Mucosa of stomach (tissue), 1 donor: Measurements from ENCODE around the gene COPZ2.

ENCODE experiments used
- H3K27me3 ChIP-seq: one replicate; pipeline ENCODE4 v1.7.0; 2013; ENCODE audit warnings: mild to moderate bottlenecking, low read length; ENCODE audit not compliant: control insufficient read depth, insufficient read depth
- H3K36me3 ChIP-seq: one replicate; pipeline ENCODE4 v1.7.0; 2013; ENCODE audit warnings: low read length; ENCODE audit not compliant: control insufficient read depth, insufficient read depth
- H3K4me1 ChIP-seq: one replicate; pipeline ENCODE4 v1.7.0; 2013; ENCODE audit warnings: mild to moderate bottlenecking, low read length; ENCODE audit not compliant: control insufficient read depth, insufficient read depth
- H3K4me3 ChIP-seq: one replicate; pipeline ENCODE4 v1.7.0; 2013; ENCODE audit warnings: low read length
- H3K9ac ChIP-seq: one replicate; pipeline ENCODE4 v1.7.0; 2013; ENCODE audit warnings: mild to moderate bottlenecking, low read length, moderate library complexity
- H3K9me3 ChIP-seq: one replicate; pipeline ENCODE4 v1.7.0; 2013; ENCODE audit warnings: mild to moderate bottlenecking, low read length, moderate library complexity; ENCODE audit not compliant: control insufficient read depth
- donor health status: Pancreatic carcinoma.

COPZ2 gene

GRCh38 chr17:48066656-48067055, 29.1 kb upstream of the COPZ2 start:
- H3K36me3 ChIP-seq = no peaks in the 10 kb centered on the region

GRCh38 chr17:48066192-48066591, 28.6 kb upstream of the COPZ2 start:
- no peaks in the 10 kb centered on the region for H3K27me3 ChIP-seq
- H3K36me3 ChIP-seq = no peaks in the 10 kb centered on the region
- H3K9ac ChIP-seq = no peak overlapping the region
- H3K4me1 ChIP-seq = no peaks in the 10 kb centered on the region
- no peaks in the 10 kb centered on the region for H3K9me3 ChIP-seq
- no peak overlapping the region for H3K4me3 ChIP-seq

More at GRCh38 chr17:48066656-48067055, 29.1 kb upstream of the COPZ2 start:
- Histone ChIP-seq H3K27me3 (no peaks in the 10 kb centered on the region), H3K9me3 (no peaks in the 10 kb centered on the region), H3K4me1 (no peaks in the 10 kb centered on the region), H3K4me3 (no peak overlapping the region), H3K9ac (no peak overlapping the region)

GRCh38 chr17:48064638-48065037, 27.0 kb upstream of the COPZ2 start:
- no peaks in the 10 kb centered on the region for H3K27me3 ChIP-seq
- H3K9me3 ChIP-seq = no peaks in the 10 kb centered on the region
- H3K36me3 ChIP-seq = peaks cover 5% of the 10 kb centered on the region
- H3K4me3 ChIP-seq = no peak overlapping the region
- no peak overlapping the region for H3K9ac ChIP-seq
- H3K4me1 ChIP-seq = no peaks in the 10 kb centered on the region

GRCh38 chr17:48062273-48062672, 24.7 kb upstream of the COPZ2 start:
- no peaks in the 10 kb centered on the region for H3K4me1 ChIP-seq
- H3K9ac ChIP-seq = no peak overlapping the region
- peaks cover 27% of the 10 kb centered on the region for H3K36me3 ChIP-seq
- no peak overlapping the region for H3K4me3 ChIP-seq
- no peaks in the 10 kb centered on the region for H3K9me3 ChIP-seq
- H3K27me3 ChIP-seq = no peaks in the 10 kb centered on the region

GRCh38 chr17:48060249-48060648, 22.7 kb upstream of the COPZ2 start:
- no peaks in the 10 kb centered on the region for H3K9me3 ChIP-seq
- H3K4me1 ChIP-seq = peaks cover 8% of the 10 kb centered on the region
- no peaks in the 10 kb centered on the region for H3K27me3 ChIP-seq
- H3K4me3 ChIP-seq = no peak overlapping the region
- peaks cover 30% of the 10 kb centered on the region for H3K36me3 ChIP-seq
- no peak overlapping the region for H3K9ac ChIP-seq

GRCh38 chr17:48059125-48059668, 21.6 kb upstream of the COPZ2 start:
- Histone ChIP-seq H3K9me3 (no peaks in the 10 kb centered on the region), H3K9ac (no peak overlapping the region), H3K27me3 (no peaks in the 10 kb centered on the region), H3K4me3 (no peak overlapping the region), H3K36me3 (peaks cover 30% of the 10 kb centered on the region), H3K4me1 (peaks cover 14% of the 10 kb centered on the region)

GRCh38 chr17:48058393-48059124, 21.0 kb upstream of the COPZ2 start:
- Histone ChIP-seq H3K4me1 (peaks cover 20% of the 10 kb centered on the region), H3K9me3 (no peaks in the 10 kb centered on the region), H3K4me3 (no peak overlapping the region), H3K27me3 (no peaks in the 10 kb centered on the region), H3K9ac (no peak overlapping the region), H3K36me3 (peaks cover 35% of the 10 kb centered on the region)

- Histone ChIP-seq H3K27me3 (no peaks in the 10 kb centered on the region), H3K9me3 (no peaks in the 10 kb centered on the region), H3K4me3 (no peak overlapping the region), H3K4me1 (peaks cover 29% of the 10 kb centered on the region), H3K9ac (no peak overlapping the region), H3K36me3 (peaks cover 37% of the 10 kb centered on the region)
These were observed 20.0 kb upstream of the COPZ2 start for GRCh38 chr17:48057626-48058025.

- peaks cover 37% of the 10 kb centered on the region for H3K4me1 ChIP-seq
- peaks cover 37% of the 10 kb centered on the region for H3K36me3 ChIP-seq
- H3K27me3 ChIP-seq = no peaks in the 10 kb centered on the region
- H3K9ac ChIP-seq = no peak overlapping the region
- no peaks in the 10 kb centered on the region for H3K9me3 ChIP-seq
- no peak overlapping the region for H3K4me3 ChIP-seq
These were observed 19.3 kb upstream of the COPZ2 start for GRCh38 chr17:48056879-48057278.

GRCh38 chr17:48056246-48056745, 18.7 kb upstream of the COPZ2 start:
- no peaks in the 10 kb centered on the region for H3K27me3 ChIP-seq
- peaks cover 43% of the 10 kb centered on the region for H3K4me1 ChIP-seq
- no peak overlapping the region for H3K9ac ChIP-seq
- peaks cover 37% of the 10 kb centered on the region for H3K36me3 ChIP-seq
- no peak overlapping the region for H3K4me3 ChIP-seq
- H3K9me3 ChIP-seq = no peaks in the 10 kb centered on the region

- H3K9ac ChIP-seq = no peak overlapping the region
These were observed 18.1 kb upstream of the COPZ2 start for GRCh38 chr17:48055531-48056245.

More at GRCh38 chr17:48055531-48056245, 18.1 kb upstream of the COPZ2 start:
- Histone ChIP-seq H3K36me3 (peaks cover 37% of the 10 kb centered on the region), H3K4me3 (no peak overlapping the region), H3K27me3 (no peaks in the 10 kb centered on the region), H3K9me3 (no peaks in the 10 kb centered on the region), H3K4me1 (peaks cover 49% of the 10 kb centered on the region)
